Tibial nerve (tissue), 3 donors: ENCODE results near the gene SLC44A3.

Experiments used
- POLR2A ChIP-seq, 2 donors: fragments of 450-650 bp; IDR thresholded peaks; one replicate each; pipeline ENCODE4 v1.6.1; 2017; ENCODE audit warnings: antibody characterized with exemption in 2 of 2, mild to moderate bottlenecking in 2 of 2, moderate library complexity in 2 of 2
- TF ChIP-seq, protein P1 (sequence below), 5 experiments: fragments of 200-600 bp in 3 of 5; fragments of 450-650 bp in 2 of 5; sonication (generic) in 3 of 5; IDR thresholded peaks; one replicate each; pipeline ENCODE4 v1.5.1; 2016 to 2019; ENCODE audit warnings: antibody characterized with exemption in 5 of 5, mild to moderate bottlenecking in 3 of 5, moderate library complexity in 2 of 5

DNA sequence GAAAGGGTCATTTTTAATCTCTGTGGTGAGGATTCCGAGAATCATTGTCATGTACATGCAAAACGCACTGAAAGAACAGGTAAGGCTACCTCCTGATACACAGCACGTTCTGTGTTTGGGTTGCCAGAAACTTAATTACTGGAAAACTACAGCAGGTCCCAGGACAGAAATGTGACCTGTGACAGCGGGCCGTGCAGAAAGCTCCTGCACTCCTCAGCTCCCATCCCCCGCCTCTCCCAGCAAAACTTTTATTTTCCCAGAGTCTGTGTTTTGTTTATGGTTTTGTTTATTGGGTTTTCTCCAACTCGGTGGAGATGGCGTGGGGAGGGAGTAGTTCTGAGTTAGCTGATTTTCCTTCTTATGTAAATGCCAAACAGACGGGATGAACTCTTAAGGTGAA is 44.7 kb downstream of the SLC44A3 start:
- TF ChIP-seq, protein P1, sequence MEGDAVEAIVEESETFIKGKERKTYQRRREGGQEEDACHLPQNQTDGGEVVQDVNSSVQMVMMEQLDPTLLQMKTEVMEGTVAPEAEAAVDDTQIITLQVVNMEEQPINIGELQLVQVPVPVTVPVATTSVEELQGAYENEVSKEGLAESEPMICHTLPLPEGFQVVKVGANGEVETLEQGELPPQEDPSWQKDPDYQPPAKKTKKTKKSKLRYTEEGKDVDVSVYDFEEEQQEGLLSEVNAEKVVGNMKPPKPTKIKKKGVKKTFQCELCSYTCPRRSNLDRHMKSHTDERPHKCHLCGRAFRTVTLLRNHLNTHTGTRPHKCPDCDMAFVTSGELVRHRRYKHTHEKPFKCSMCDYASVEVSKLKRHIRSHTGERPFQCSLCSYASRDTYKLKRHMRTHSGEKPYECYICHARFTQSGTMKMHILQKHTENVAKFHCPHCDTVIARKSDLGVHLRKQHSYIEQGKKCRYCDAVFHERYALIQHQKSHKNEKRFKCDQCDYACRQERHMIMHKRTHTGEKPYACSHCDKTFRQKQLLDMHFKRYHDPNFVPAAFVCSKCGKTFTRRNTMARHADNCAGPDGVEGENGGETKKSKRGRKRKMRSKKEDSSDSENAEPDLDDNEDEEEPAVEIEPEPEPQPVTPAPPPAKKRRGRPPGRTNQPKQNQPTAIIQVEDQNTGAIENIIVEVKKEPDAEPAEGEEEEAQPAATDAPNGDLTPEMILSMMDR (IDR thresholded peaks at IDR 0.05): no peak
- TF ChIP-seq POLR2A (IDR thresholded peaks at IDR 0.05): no peak
